Naive thymus-derived CD4-positive, alpha-beta T cell (primary cell): ENCODE results near the gene APPL1. TPM values are rescaled to one million over a fixed set of nuclear protein-coding genes. Genes with fewer than 3 reads are reported as not detected.

Experiments
- ATAC-seq: fragments of 150-1000 bp; cut with Tn5 transposase; 2 replicates; pipeline ENCODE4 v1.10.0; 2021; ENCODE audit warnings: mild to moderate bottlenecking, moderate library complexity
- CTCF ChIA-PET: fragments of 350-600 bp; sonication (Branson Sonifier 250); formaldehyde crosslinking; loops from one replicate; lab custom pipeline; 2021; ENCODE audit warnings: antibody characterized with exemption; lab: Charles Lee
- POLR2A ChIA-PET: fragments of 350-600 bp; sonication (Branson Sonifier 250); formaldehyde crosslinking; loops from one replicate; lab custom pipeline; 2021; ENCODE audit warnings: antibody characterized with exemption, inconsistent platforms; lab: Charles Lee
- DNase-seq, 9 donors: peaks; one replicate each; pipeline versions ENCODE4 v3.0.0 to v3.0.0-alpha.2; 2020 to 2022; ENCODE audit warnings: mixed read lengths in 1 of 9
- H3K27ac ChIP-seq: one replicate; pipeline ENCODE4 v1.7.0; 2013; ENCODE audit warnings: mild to moderate bottlenecking, low read depth, low read length, moderate library complexity
- H3K27me3 ChIP-seq, 2 donors: one replicate each; pipeline ENCODE4 v1.7.0; 2013; ENCODE audit warnings: low read length in 2 of 2, mild to moderate bottlenecking in 2 of 2, moderate library complexity in 2 of 2; ENCODE audit not compliant: control insufficient read depth in 2 of 2, insufficient read depth in 2 of 2
- H3K36me3 ChIP-seq, 3 experiments: 1 replicate in 2 of 3; 2 replicates in 1 of 3; pipeline ENCODE4 v1.7.0; 2013; ENCODE audit warnings: low read length in 3 of 3, mild to moderate bottlenecking in 3 of 3, moderate library complexity in 1 of 3; ENCODE audit not compliant: insufficient read depth in 3 of 3, control insufficient read depth in 2 of 3
- H3K4me1 ChIP-seq, 2 donors: one replicate each; pipeline ENCODE4 v1.7.0; 2013; ENCODE audit warnings: low read length in 2 of 2, mild to moderate bottlenecking in 2 of 2, moderate library complexity in 1 of 2; ENCODE audit not compliant: control insufficient read depth in 2 of 2, insufficient read depth in 2 of 2
- H3K4me3 ChIP-seq: 2 replicates; pipeline ENCODE4 v1.7.0; 2013; ENCODE audit warnings: mild to moderate bottlenecking, low read length
- H3K9me3 ChIP-seq, 3 experiments: 1 replicate in 2 of 3; 2 replicates in 1 of 3; pipeline ENCODE4 v1.7.0; 2013; ENCODE audit warnings: low read length in 3 of 3; ENCODE audit not compliant: control insufficient read depth in 2 of 3
- H3K27ac Mint-ChIP-seq, 9 donors: one replicate each; pipeline ENCODE4 v1.8.0; 2020 to 2022; ENCODE audit warnings: mixed read lengths in 9 of 9, mild to moderate bottlenecking in 8 of 9, moderate library complexity in 5 of 9, inconsistent platforms in 2 of 9
- H3K27me3 Mint-ChIP-seq, 5 donors: one replicate each; pipeline ENCODE4 v1.8.0; 2021 to 2022; ENCODE audit warnings: mixed read lengths in 5 of 5, mild to moderate bottlenecking in 1 of 5
- H3K36me3 Mint-ChIP-seq, 5 donors: one replicate each; pipeline ENCODE4 v1.8.0; 2020 to 2022; ENCODE audit warnings: mixed read lengths in 5 of 5, mild to moderate bottlenecking in 3 of 5, inconsistent platforms in 1 of 5
- H3K4me1 Mint-ChIP-seq, 7 donors: one replicate each; pipeline ENCODE4 v1.8.0; 2020 to 2022; ENCODE audit warnings: mixed read lengths in 7 of 7, mild to moderate bottlenecking in 3 of 7, inconsistent platforms in 1 of 7
- H3K4me3 Mint-ChIP-seq, 10 donors: one replicate each; pipeline ENCODE4 v1.8.0; 2020 to 2022; ENCODE audit warnings: mild to moderate bottlenecking in 10 of 10, mixed read lengths in 10 of 10, moderate library complexity in 6 of 10, inconsistent platforms in 2 of 10
- H3K9me3 Mint-ChIP-seq, 11 donors: one replicate each; pipeline ENCODE4 v1.8.0; 2020 to 2022; ENCODE audit warnings: mixed read lengths in 11 of 11, mild to moderate bottlenecking in 4 of 11, inconsistent platforms in 1 of 11, moderate library complexity in 1 of 11
- intact Hi-C, 2 donors: fragments of 100-400 bp; cut with micrococcal nuclease; formaldehyde crosslinking; loops; one replicate each; pipeline ENCODE4 v1.15.1; 2023
- polyA plus RNA-seq, 2 donors: library from polyadenylated mRNA; unstranded; fragments of 300-500 nt; fragmentation: Illumina TruSeq; gene quantifications; one replicate each; pipeline ENCODE4 v1.2.3, GENCODE V29; 2021
- total RNA-seq, 6 experiments: library from RNA in 5 of 6; stranded (reverse) in 5 of 6; gene quantifications; 1 replicate in 5 of 6; 2 replicates in 1 of 6; pipeline ENCODE4 v1.2.3 and lab custom pipeline; 2021 to 2026

APPL1 gene
- total and polyA plus RNA-seq, 7 experiments from 2014 or later: 25.4 to 58.8 (median 34.1) TPM

DNA sequence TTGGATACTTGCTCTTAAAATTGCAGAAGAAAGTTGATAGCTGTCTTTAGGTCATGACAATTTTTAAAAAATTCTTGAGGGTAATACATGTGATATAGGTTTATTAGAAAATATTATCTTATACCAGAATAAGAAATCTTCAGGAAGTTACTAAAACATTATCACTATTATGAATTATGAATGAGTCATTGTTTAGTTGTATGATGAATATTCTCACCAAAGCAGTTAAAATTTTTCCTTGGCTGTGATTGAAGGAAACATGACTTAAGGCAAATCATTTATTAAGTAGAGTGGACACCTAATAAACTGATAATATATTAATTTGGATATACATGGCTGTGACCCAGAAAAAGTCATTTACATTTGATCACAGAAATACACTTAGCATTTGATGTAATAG is 30.1 kb downstream of the APPL1 start:
- Histone ChIP-seq H3K27me3 (no peaks in the 10 kb centered on the region), H3K4me1 (no peaks in the 10 kb centered on the region), H3K9me3 (no peaks in the 10 kb centered on the region), H3K4me3 (no peak overlapping the region), H3K27ac (no peak overlapping the region), H3K36me3 (peaks cover 3 to 49% (median 10%) of the 10 kb centered on the region in 3 experiments)
- H3K4me1 Mint-ChIP-seq: no peaks in the 10 kb centered on the region
- CTCF ChIA-PET: no interaction called here
- H3K9me3 Mint-ChIP-seq: peaks cover 0 to 4% (median 0%) of the 10 kb centered on the region in 11 donors
- H3K27ac Mint-ChIP-seq: no peak overlapping the region
- DNase-seq (no peak), ATAC-seq (no peak)
- H3K36me3 Mint-ChIP-seq: peaks cover 18 to 58% (median 56%) of the 10 kb centered on the region in 5 donors
- intact Hi-C loops: no loop called here
- POLR2A ChIA-PET: interaction anchor here (0.5 kb wide), 1 partner anchor 9 kb away, joined by 3 read pairs; no protein-coding TSS in a partner anchor
- H3K27me3 Mint-ChIP-seq: no peaks in the 10 kb centered on the region
- no peak overlapping the region for H3K4me3 Mint-ChIP-seq

DNA sequence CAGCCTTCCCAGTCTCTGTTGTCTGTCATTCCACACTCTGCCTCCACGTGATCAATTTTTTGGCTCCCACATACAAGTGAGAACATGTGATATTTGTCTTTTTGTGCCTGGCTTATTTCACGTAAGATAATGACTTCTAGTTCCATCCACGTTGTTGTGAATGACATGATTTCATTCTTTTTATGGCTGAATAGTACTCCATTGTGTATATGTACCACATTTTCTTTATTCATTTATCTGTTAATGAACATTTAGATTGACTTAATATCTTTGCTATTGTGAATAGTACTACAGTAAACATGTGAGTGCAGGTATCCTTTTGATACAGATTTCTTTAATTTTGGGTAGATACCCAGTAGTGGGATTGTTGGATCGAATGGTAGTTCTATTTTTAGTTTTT is 33.6 kb downstream of the APPL1 start:
- ATAC-seq (no peak), DNase-seq (no peak)
- Mint-ChIP-seq H3K27ac (no peak overlapping the region), H3K27me3 (no peaks in the 10 kb centered on the region), H3K36me3 (peaks cover 37 to 83% (median 76%) of the 10 kb centered on the region in 5 donors), H3K4me3 (no peak overlapping the region), H3K9me3 (peaks cover 0 to 19% (median 5%) of the 10 kb centered on the region in 11 donors), H3K4me1 (no peaks in the 10 kb centered on the region)
- H3K4me3 ChIP-seq: no peak overlapping the region
- intact Hi-C loops: no loop called here
- no peaks in the 10 kb centered on the region for H3K27me3 ChIP-seq
- H3K4me1 ChIP-seq: no peaks in the 10 kb centered on the region
- no peak overlapping the region for H3K27ac ChIP-seq
- H3K9me3 ChIP-seq: no peaks in the 10 kb centered on the region
- H3K36me3 ChIP-seq: peaks cover 3 to 74% (median 10%) of the 10 kb centered on the region in 3 experiments
- ChIA-PET POLR2A (no interaction called here), CTCF (no interaction called here)

DNA sequence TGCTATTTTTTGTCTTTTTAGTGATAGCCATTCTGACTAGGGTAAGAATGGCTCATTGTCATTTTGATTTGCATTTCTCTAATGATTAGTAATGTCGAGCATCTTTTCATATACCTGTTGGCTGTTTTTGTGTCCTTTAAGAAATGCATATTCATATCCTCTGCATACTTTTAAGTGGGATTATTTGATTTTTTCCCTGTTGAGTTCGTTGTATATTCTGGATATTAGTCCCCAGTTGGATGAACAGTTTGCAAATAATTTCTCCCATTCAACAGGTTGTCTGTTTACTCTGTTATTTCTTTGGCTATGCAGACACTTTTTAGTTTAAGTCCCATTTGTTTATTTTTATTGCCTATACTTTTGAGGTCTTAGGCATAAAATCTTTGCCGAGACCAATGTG is 34.4 kb downstream of the APPL1 start:
- H3K4me3 ChIP-seq: no peak overlapping the region
- intact Hi-C loops: no loop called here
- ATAC-seq (no peak), DNase-seq (no peak)
- peaks cover 3 to 71% (median 10%) of the 10 kb centered on the region in 3 experiments for H3K36me3 ChIP-seq
- no peaks in the 10 kb centered on the region for H3K4me1 Mint-ChIP-seq
- peaks cover 0 to 19% (median 5%) of the 10 kb centered on the region in 11 donors for H3K9me3 Mint-ChIP-seq
- H3K27ac Mint-ChIP-seq: no peak overlapping the region
- H3K4me3 Mint-ChIP-seq: no peak overlapping the region
- H3K4me1 ChIP-seq: no peaks in the 10 kb centered on the region
- H3K9me3 ChIP-seq: no peaks in the 10 kb centered on the region
- POLR2A ChIA-PET: no interaction called here
- CTCF ChIA-PET: no interaction called here
- peaks cover 42 to 90% (median 83%) of the 10 kb centered on the region in 5 donors for H3K36me3 Mint-ChIP-seq
- no peak overlapping the region for H3K27ac ChIP-seq
- H3K27me3 Mint-ChIP-seq: no peaks in the 10 kb centered on the region
- no peaks in the 10 kb centered on the region for H3K27me3 ChIP-seq

DNA sequence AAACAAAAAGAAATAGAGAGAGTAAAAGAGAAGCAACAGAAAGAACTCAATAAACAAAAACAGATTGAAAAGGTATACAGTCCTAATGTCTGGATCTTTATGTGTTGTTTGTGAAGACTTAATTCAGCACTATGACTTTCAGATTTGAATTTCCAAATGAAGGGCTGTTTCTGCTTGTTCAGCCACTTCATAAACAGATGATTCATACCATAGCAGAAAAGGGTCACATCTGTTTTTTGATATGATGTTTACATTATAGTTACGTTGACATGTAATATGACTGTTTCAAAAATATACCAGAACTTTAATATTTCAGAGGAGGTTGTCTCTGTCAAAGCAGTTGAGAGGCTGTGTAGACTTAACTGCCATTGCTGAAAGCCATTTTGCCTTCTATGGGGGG is 40.9 kb downstream of the APPL1 start:
- intact Hi-C loops: no loop called here
- Histone ChIP-seq H3K4me3 (no peak overlapping the region), H3K9me3 (no peaks in the 10 kb centered on the region), H3K36me3 (peaks cover 4 to 49% (median 8%) of the 10 kb centered on the region in 3 experiments), H3K27ac (no peak overlapping the region), H3K4me1 (no peaks in the 10 kb centered on the region), H3K27me3 (no peaks in the 10 kb centered on the region)
- Mint-ChIP-seq H3K27me3 (no peaks in the 10 kb centered on the region), H3K27ac (no peak overlapping the region), H3K4me3 (no peak overlapping the region), H3K4me1 (peaks cover 0 to 5% (median 0%) of the 10 kb centered on the region in 7 donors), H3K36me3 (peaks cover 29 to 76% (median 55%) of the 10 kb centered on the region in 5 donors), H3K9me3 (peaks cover 0 to 10% (median 2%) of the 10 kb centered on the region in 11 donors)
- POLR2A ChIA-PET: no interaction called here
- CTCF ChIA-PET: no interaction called here
- no peak for DNase-seq
- ATAC-seq: no peak

DNA sequence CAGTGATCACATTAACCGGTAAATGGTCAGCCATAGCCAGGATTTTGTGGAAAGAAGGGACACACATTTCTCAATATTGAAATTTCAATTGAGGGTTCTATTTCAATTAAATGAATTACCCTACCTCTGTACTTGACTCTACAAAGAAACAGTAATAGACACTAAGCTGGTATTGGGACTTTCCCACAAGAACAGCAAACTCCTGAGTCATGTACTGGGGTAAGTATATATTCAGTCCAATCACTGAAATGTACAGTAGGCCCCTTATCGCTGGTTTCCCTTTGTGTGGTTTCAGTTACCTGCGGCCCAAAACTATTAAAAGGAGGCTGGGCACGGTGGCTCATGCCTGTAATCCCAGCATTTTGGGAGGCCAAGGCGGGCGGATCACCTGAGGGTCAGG is 47.3 kb downstream of the APPL1 start:
- no peak overlapping the region for H3K4me3 Mint-ChIP-seq
- H3K27me3 Mint-ChIP-seq: no peaks in the 10 kb centered on the region
- no peaks in the 10 kb centered on the region for H3K4me1 ChIP-seq
- H3K36me3 ChIP-seq: peaks cover 0 to 13% (median 0%) of the 10 kb centered on the region in 3 experiments
- H3K27ac Mint-ChIP-seq: no peak overlapping the region
- ATAC-seq: no peak
- H3K9me3 Mint-ChIP-seq: peaks cover 0 to 5% (median 0%) of the 10 kb centered on the region in 11 donors
- no peaks in the 10 kb centered on the region for H3K4me1 Mint-ChIP-seq
- no peak overlapping the region for H3K4me3 ChIP-seq
- CTCF ChIA-PET: no interaction called here
- no peaks in the 10 kb centered on the region for H3K9me3 ChIP-seq
- no peaks in the 10 kb centered on the region for H3K27me3 ChIP-seq
- intact Hi-C loops: no loop called here
- POLR2A ChIA-PET: interaction anchor here (0.6 to 1.7 kb wide), 2 partner anchors 8 to 79 kb away, joined by 3 read pairs; no protein-coding TSS in a partner anchor
- H3K27ac ChIP-seq: no peak overlapping the region
- no peak for DNase-seq
- H3K36me3 Mint-ChIP-seq: peaks cover 0 to 30% (median 10%) of the 10 kb centered on the region in 5 donors

DNA sequence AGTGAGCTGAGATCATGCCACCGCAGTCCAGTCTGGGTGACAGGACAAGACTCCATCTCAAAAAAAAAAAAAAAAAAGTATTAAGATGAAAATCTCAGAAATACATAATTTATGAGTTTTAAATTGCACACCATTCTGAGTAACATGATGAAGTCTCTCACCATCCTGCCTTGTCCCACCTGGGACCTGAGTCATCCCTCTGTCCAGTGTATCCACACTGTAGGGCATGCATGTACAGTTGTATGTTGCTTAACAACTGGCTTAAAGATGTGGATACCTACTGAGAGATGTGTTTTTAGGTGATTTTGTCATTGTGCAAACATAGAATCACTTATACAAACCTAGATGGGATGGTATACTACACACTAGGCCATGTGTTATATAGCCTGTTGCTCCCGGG is 47.9 kb downstream of the APPL1 start:
- ChIA-PET CTCF (no interaction called here), POLR2A (interaction anchor here (1.7 kb wide), 1 partner anchor 8 kb away, joined by 3 read pairs; no protein-coding TSS in a partner anchor)
- DNase-seq (no peak), ATAC-seq (no peak)
- Histone ChIP-seq H3K27ac (no peak overlapping the region), H3K9me3 (no peaks in the 10 kb centered on the region), H3K4me3 (no peak overlapping the region), H3K4me1 (no peaks in the 10 kb centered on the region), H3K36me3 (peaks cover 0 to 11% (median 0%) of the 10 kb centered on the region in 3 experiments), H3K27me3 (no peaks in the 10 kb centered on the region)
- no peaks in the 10 kb centered on the region for H3K4me1 Mint-ChIP-seq
- H3K27ac Mint-ChIP-seq: no peak overlapping the region
- H3K9me3 Mint-ChIP-seq: peaks cover 0 to 9% (median 0%) of the 10 kb centered on the region in 11 donors
- H3K4me3 Mint-ChIP-seq: no peak overlapping the region
- intact Hi-C loops: no loop called here
- H3K27me3 Mint-ChIP-seq: no peaks in the 10 kb centered on the region
- peaks cover 0 to 25% (median 9%) of the 10 kb centered on the region in 5 donors for H3K36me3 Mint-ChIP-seq

DNA sequence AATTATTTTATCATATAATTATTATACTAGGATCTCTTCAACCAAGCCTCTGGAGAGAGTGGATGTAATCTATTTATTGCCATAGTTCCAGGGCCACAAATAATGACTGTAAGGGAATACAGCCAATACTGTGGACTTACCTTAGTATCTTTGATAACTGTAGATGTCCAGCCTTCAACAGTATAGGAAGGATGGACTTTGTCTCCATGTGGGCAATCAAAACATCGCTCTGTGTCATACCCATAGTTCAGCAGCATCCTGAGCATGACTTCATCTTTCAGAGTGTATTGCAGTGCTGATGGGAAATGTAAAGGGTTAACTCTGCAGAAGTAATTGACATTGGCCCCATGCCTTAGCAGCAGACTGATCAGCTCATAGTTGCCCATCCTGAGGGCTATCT is 50.7 kb downstream of the APPL1 start:
- no peaks in the 10 kb centered on the region for H3K4me1 ChIP-seq
- peaks cover 0 to 5% (median 0%) of the 10 kb centered on the region in 7 donors for H3K4me1 Mint-ChIP-seq
- H3K4me3 ChIP-seq: no peak overlapping the region
- ATAC-seq: no peak
- no peaks in the 10 kb centered on the region for H3K9me3 ChIP-seq
- intact Hi-C loops: no loop called here
- H3K36me3 Mint-ChIP-seq: peaks cover 0 to 14% (median under 1%) of the 10 kb centered on the region in 5 donors
- POLR2A ChIA-PET: no interaction called here
- no peak overlapping the region for H3K27ac Mint-ChIP-seq
- no peaks in the 10 kb centered on the region for H3K27me3 ChIP-seq
- peaks cover 0 to 11% (median 0%) of the 10 kb centered on the region in 11 donors for H3K9me3 Mint-ChIP-seq
- H3K27ac ChIP-seq: no peak overlapping the region
- peaks cover 0 to 6% (median 0%) of the 10 kb centered on the region in 3 experiments for H3K36me3 ChIP-seq
- DNase-seq: no peak
- H3K27me3 Mint-ChIP-seq: no peaks in the 10 kb centered on the region
- no peak overlapping the region for H3K4me3 Mint-ChIP-seq
- CTCF ChIA-PET: no interaction called here
